Measurements from ENCODE around the gene OSBPL2.

OSBPL2 gene

GRCh38 chr20:62285722-62286121 lies 47.4 kb downstream of the OSBPL2 start:
- TF ChIP-seq CTCF (conservative IDR thresholded peaks at IDR 0.05; ENCODE audit: low read depth, low read length) = no peak
- DNase-seq (ENCODE audit: low read depth) = no peak

GRCh38 chr20:62286493-62287064 lies 48.3 kb downstream of the OSBPL2 start:
- DNase-seq (ENCODE audit: low read depth) = no peak
- no peak for TF ChIP-seq CTCF (conservative IDR thresholded peaks at IDR 0.05; ENCODE audit: low read depth, low read length)
- H3K4me3 ChIP-seq (ENCODE audit: low read length) = no peak overlapping the region

More at GRCh38 chr20:62285722-62286121, 47.4 kb downstream of the OSBPL2 start:
- H3K4me3 ChIP-seq (ENCODE audit: low read length) = no peak overlapping the region

GRCh38 chr20:62287129-62287528 lies 48.8 kb downstream of the OSBPL2 start:
- DNase-seq (ENCODE audit: low read depth) = no peak
- no peak overlapping the region for H3K4me3 ChIP-seq (ENCODE audit: low read length)
- TF ChIP-seq CTCF (conservative IDR thresholded peaks at IDR 0.05; ENCODE audit: low read depth, low read length) = no peak

- no peak for TF ChIP-seq CTCF (conservative IDR thresholded peaks at IDR 0.05; ENCODE audit: low read depth, low read length)
- DNase-seq (ENCODE audit: low read depth) = no peak
- H3K4me3 ChIP-seq (ENCODE audit: low read length) = no peak overlapping the region
Measured at GRCh38 chr20:62287759-62288534, 49.6 kb downstream of the OSBPL2 start.

GRCh38 chr20:62288535-62289105 lies 50.3 kb downstream of the OSBPL2 start:
- DNase-seq (ENCODE audit: low read depth) = no peak
- no peak overlapping the region for H3K4me3 ChIP-seq (ENCODE audit: low read length)
- no peak for TF ChIP-seq CTCF (conservative IDR thresholded peaks at IDR 0.05; ENCODE audit: low read depth, low read length)

GRCh38 chr20:62289131-62289530 lies 50.8 kb downstream of the OSBPL2 start:
- H3K4me3 ChIP-seq (ENCODE audit: low read length) = no peak overlapping the region
- no peak for DNase-seq (ENCODE audit: low read depth)
- no peak for TF ChIP-seq CTCF (conservative IDR thresholded peaks at IDR 0.05; ENCODE audit: low read depth, low read length)
